Peyer's patch (tissue), 4 donors: ENCODE results near the gene NEK5. TPM values are rescaled to one million over a fixed set of nuclear protein-coding genes. Genes with fewer than 3 reads are reported as not detected.

Source experiments
- DNase-seq, 3 donors: peaks; one replicate each; pipeline ENCODE4 v3.0.0-alpha.2; 2017 to 2019
- H3K27ac ChIP-seq, 4 donors: fragments of 200-600 bp; sonication (generic); one replicate each; pipeline ENCODE4 v1.5.1; 2016 to 2019
- H3K27me3 ChIP-seq, 2 donors: fragments of 200-600 bp; sonication (generic); one replicate each; pipeline ENCODE4 v1.5.1; 2019
- H3K36me3 ChIP-seq, 3 donors: fragments of 200-600 bp; sonication (generic); one replicate each; pipeline ENCODE4 v1.5.1; 2016 to 2019
- H3K4me1 ChIP-seq, 4 donors: fragments of 200-600 bp; sonication (generic); one replicate each; pipeline ENCODE4 v1.5.1; 2016 to 2019
- H3K4me3 ChIP-seq, 4 donors: fragments of 200-600 bp; sonication (generic); 1 replicate in 3 of 4; 2 replicates in 1 of 4; pipeline ENCODE4 v1.5.1; 2016 to 2019; ENCODE audit warnings: mild to moderate bottlenecking in 1 of 4
- H3K9me3 ChIP-seq, 4 donors: fragments of 200-600 bp; sonication (generic); one replicate each; pipeline ENCODE4 v1.5.1; 2016 to 2019; ENCODE audit warnings: mild to moderate bottlenecking in 1 of 4
- POLR2A ChIP-seq, 2 donors: fragments of 450-650 bp; IDR thresholded peaks; one replicate each; pipeline ENCODE4 v1.5.1; 2017; ENCODE audit warnings: antibody characterized with exemption in 2 of 2, mild to moderate bottlenecking in 2 of 2, moderate library complexity in 2 of 2
- total RNA-seq, 4 donors: library from RNA; depleted of rRNA; stranded (reverse); fragments of >200 nt; gene quantifications; one replicate each; pipeline ENCODE4 v1.1.0, GENCODE V29; 2016
- TF ChIP-seq, protein P1 (sequence below), 6 experiments: fragments of 450-650 bp in 4 of 6; fragments of 200-600 bp in 2 of 6; sonication (generic) in 1 of 6; IDR thresholded peaks; one replicate each; pipeline ENCODE4 v1.5.1; 2017 to 2019; ENCODE audit warnings: antibody characterized with exemption in 6 of 6, mild to moderate bottlenecking in 3 of 6, moderate library complexity in 1 of 6

NEK5 gene
- total RNA-seq, 4 donors from 2014 or later, result 0.27 TPM; not detected in 3

GRCh38 chr13:52024481-52024880 is 104.4 kb downstream of the NEK5 start, which contains the start of gene UTP14C:
Gene UTP14C (plus strand): TSS chr13:52024691. CDS start chr13:52028805, 4,114 bp downstream.
- TF ChIP-seq, protein P1, sequence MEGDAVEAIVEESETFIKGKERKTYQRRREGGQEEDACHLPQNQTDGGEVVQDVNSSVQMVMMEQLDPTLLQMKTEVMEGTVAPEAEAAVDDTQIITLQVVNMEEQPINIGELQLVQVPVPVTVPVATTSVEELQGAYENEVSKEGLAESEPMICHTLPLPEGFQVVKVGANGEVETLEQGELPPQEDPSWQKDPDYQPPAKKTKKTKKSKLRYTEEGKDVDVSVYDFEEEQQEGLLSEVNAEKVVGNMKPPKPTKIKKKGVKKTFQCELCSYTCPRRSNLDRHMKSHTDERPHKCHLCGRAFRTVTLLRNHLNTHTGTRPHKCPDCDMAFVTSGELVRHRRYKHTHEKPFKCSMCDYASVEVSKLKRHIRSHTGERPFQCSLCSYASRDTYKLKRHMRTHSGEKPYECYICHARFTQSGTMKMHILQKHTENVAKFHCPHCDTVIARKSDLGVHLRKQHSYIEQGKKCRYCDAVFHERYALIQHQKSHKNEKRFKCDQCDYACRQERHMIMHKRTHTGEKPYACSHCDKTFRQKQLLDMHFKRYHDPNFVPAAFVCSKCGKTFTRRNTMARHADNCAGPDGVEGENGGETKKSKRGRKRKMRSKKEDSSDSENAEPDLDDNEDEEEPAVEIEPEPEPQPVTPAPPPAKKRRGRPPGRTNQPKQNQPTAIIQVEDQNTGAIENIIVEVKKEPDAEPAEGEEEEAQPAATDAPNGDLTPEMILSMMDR (IDR thresholded peaks at IDR 0.05), result no peak
- no peak for TF ChIP-seq POLR2A (IDR thresholded peaks at IDR 0.05)
- Histone ChIP-seq H3K27ac (no peak within 1 kb of the TSS), H3K27me3 (no peaks in the 10 kb centered on the region), H3K4me3 (no peak within 1 kb of the TSS), H3K4me1 (no peaks in the 10 kb centered on the region), H3K9me3 (no peaks in the 10 kb centered on the region), H3K36me3 (peaks cover 0 to 77% (median 0%) of the 10 kb centered on the region in 3 donors)
- DNase-seq, result no peak

DNA sequence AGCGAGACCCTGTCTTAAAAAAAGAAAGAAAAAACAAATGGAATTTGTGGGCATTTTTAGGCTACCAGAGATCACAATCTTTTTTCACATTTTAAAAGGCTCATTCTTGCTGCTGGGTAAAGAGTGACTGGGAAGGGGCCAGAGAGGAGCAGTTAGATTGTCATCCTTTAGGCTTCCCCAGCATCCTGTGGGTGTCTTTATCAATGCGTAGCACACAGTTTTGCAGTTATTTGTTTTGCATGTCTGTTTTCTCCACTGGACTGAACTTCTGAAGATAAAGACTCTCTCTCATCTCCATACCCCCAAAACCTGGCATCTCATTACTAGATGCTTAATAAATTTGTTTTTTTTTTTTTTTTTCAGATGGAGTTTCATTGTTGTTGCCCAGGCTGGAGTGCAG is 106.5 kb downstream of the NEK5 start:
- Histone ChIP-seq H3K4me1 (no peaks in the 10 kb centered on the region), H3K27ac (no peak overlapping the region), H3K9me3 (no peaks in the 10 kb centered on the region), H3K4me3 (no peak overlapping the region), H3K36me3 (peaks cover 0 to 74% (median 0%) of the 10 kb centered on the region in 3 donors), H3K27me3 (no peaks in the 10 kb centered on the region)
- DNase-seq, result no peak
- TF ChIP-seq POLR2A (IDR thresholded peaks at IDR 0.05), result no peak
- TF ChIP-seq, protein P1 (IDR thresholded peaks at IDR 0.05), result no peak

- DNase-seq, result no peak
- Histone ChIP-seq H3K27me3 (no peaks in the 10 kb centered on the region), H3K9me3 (no peaks in the 10 kb centered on the region), H3K4me3 (no peak overlapping the region), H3K36me3 (peaks cover 0 to 59% (median 0%) of the 10 kb centered on the region in 3 donors), H3K27ac (no peak overlapping the region), H3K4me1 (no peaks in the 10 kb centered on the region)
- TF ChIP-seq, protein P1 (IDR thresholded peaks at IDR 0.05), result no peak
- no peak for TF ChIP-seq POLR2A (IDR thresholded peaks at IDR 0.05)
These were observed 108.7 kb downstream of the NEK5 start for GRCh38 chr13:52020191-52020590.

- DNase-seq, result no peak
- TF ChIP-seq, protein P1 (IDR thresholded peaks at IDR 0.05), result no peak
- TF ChIP-seq POLR2A (IDR thresholded peaks at IDR 0.05), result no peak
- no peaks in the 10 kb centered on the region for H3K27me3 ChIP-seq
- peaks cover 0 to 23% (median 0%) of the 10 kb centered on the region in 3 donors for H3K36me3 ChIP-seq
- peaks cover 0 to 14% (median 1%) of the 10 kb centered on the region in 4 donors for H3K4me1 ChIP-seq
- no peak overlapping the region for H3K4me3 ChIP-seq
- no peak overlapping the region for H3K27ac ChIP-seq
- no peaks in the 10 kb centered on the region for H3K9me3 ChIP-seq
These were observed 112.6 kb downstream of the NEK5 start for GRCh38 chr13:52016296-52016695.

DNA sequence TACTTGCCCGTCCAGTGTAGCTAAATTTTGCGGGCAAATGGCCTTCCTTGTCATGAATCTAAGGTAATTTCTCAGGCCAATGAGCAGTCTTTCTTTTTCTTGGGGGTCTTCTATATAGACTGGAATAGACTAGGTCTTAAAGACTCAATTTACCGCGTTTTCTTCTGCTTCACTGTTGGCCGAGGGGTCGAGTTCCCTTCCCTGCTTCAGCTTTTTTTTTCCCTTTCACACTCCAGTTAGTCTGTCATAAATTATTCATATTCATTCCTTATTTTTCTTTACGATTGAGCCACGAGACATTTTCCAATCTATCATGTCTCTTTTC is 116.4 kb downstream of the NEK5 start:
- Histone ChIP-seq H3K4me3 (peak overlapping the region; percentile 77 to 90 (median 87)), H3K4me1 (peaks cover 0 to 18% (median 4%) of the 10 kb centered on the region in 4 donors)

More for the DNA sequence above, 116.4 kb downstream of the NEK5 start:
- H3K27me3 ChIP-seq, result no peaks in the 10 kb centered on the region
- peak overlapping the region; percentile 59 to 74 (median 66) for H3K27ac ChIP-seq
- TF ChIP-seq POLR2A (IDR thresholded peaks at IDR 0.05), result no peak
- TF ChIP-seq, protein P1 (IDR thresholded peaks at IDR 0.05), result no peak
- no peaks in the 10 kb centered on the region for H3K9me3 ChIP-seq
- DNase-seq, result no peak
- no peaks in the 10 kb centered on the region for H3K36me3 ChIP-seq
